Measurements from ENCODE around the gene P2RY14. TPM values are rescaled to one million over a fixed set of nuclear protein-coding genes. Genes with fewer than 3 reads are reported as not detected.

P2RY14 gene
- total RNA-seq, 1 experiment from 2014 or later = not detected

DNA sequence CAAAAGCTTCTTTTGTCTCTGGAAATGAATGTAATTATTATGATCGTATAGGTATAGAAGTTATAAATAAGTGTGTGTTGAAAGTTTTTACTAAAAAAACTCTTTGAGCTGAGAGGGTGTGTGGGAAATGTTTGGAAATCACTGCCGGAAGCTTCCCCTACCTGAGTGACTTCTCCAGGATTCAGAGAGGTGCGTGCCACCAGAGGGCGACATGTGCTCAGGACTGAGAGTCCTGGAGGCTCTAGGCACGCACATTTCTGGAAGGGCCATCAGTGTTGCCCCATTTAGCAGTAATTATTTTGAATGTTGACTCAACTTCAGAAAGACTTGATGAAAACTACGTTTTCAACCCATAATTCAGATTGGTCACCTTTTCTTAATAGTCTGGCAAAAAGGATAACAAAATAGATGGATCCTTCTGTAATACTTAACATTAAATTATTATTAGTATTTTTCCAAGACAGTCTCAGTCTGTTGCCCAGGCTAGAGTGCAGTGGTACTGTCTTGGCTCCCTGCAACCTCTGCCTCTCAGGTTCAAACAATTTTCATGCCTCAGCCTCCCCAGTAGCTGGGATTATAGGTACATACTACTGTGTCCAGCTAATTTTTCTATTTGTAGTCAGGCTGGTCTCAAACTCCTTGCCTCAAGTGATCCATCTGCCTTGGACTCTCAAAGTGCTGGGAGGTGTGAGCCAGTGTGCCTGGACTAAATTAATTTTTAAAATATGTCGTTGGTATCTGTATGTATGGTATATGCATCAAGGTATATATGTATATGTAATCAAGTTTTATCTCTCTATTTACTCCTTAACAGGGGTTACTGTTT lies 109.9 kb downstream of the P2RY14 start (continued):
- no peak for TF ChIP-seq AFF4 (CRISPR knock-in tag; IDR thresholded peaks at IDR 0.05; ENCODE audit: borderline replicate concordance)

GRCh38 chr3:151166161-151166560 lies 112.2 kb downstream of the P2RY14 start:
- H3K4me3 Mint-ChIP-seq = no peak overlapping the region

More at GRCh38 chr3:151166161-151166560, 112.2 kb downstream of the P2RY14 start:
- DNase-seq (ENCODE audit: low spot score) (no peak), ATAC-seq (no peak)
- ChIA-PET CTCF (no interaction called here), POLR2A (no interaction called here)
- Mint-ChIP-seq H3K36me3 (no peaks in the 10 kb centered on the region), H3K4me1 (peaks cover 7% of the 10 kb centered on the region), H3K27me3 (ENCODE audit: low read depth) (no peaks in the 10 kb centered on the region), H3K9me3 (no peaks in the 10 kb centered on the region), H3K27ac (no peak overlapping the region)
- TF ChIP-seq ETV6 (CRISPR knock-in tag; IDR thresholded peaks at IDR 0.05) = no peak
- TF ChIP-seq NR2C2 (CRISPR knock-in tag; IDR thresholded peaks at IDR 0.05) = no peak
- TF ChIP-seq OVOL2 (CRISPR knock-in tag; IDR thresholded peaks at IDR 0.05; ENCODE audit: borderline replicate concordance) = no peak
- TF ChIP-seq, protein P1, sequence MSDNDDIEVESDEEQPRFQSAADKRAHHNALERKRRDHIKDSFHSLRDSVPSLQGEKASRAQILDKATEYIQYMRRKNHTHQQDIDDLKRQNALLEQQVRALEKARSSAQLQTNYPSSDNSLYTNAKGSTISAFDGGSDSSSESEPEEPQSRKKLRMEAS (CRISPR knock-in tag; IDR thresholded peaks at IDR 0.05) = no peak
- no peak for TF ChIP-seq ZNF532 (CRISPR knock-in tag; IDR thresholded peaks at IDR 0.05; ENCODE audit: borderline replicate concordance)
- TF ChIP-seq CBFB (CRISPR knock-in tag; IDR thresholded peaks at IDR 0.05; ENCODE audit: low read depth) = no peak
- TF ChIP-seq NFATC4 (CRISPR knock-in tag; IDR thresholded peaks at IDR 0.05) = no peak
- TF ChIP-seq ZNF317 (CRISPR knock-in tag; IDR thresholded peaks at IDR 0.05; ENCODE audit: borderline replicate concordance, low read depth) = no peak
- TF ChIP-seq ATF3 (CRISPR knock-in tag; conservative IDR thresholded peaks at IDR 0.05) = no peak
- TF ChIP-seq NFE2L1 (CRISPR knock-in tag; IDR thresholded peaks at IDR 0.05) = no peak
- TF ChIP-seq, protein P2, sequence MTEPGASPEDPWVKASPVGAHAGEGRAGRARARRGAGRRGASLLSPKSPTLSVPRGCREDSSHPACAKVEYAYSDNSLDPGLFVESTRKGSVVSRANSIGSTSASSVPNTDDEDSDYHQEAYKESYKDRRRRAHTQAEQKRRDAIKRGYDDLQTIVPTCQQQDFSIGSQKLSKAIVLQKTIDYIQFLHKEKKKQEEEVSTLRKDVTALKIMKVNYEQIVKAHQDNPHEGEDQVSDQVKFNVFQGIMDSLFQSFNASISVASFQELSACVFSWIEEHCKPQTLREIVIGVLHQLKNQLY (CRISPR knock-in tag; IDR thresholded peaks at IDR 0.05) = no peak
